Measurements from ENCODE around the gene DAP.
A peak's percentile ranks its signal among the peaks of the same experiment; 100 is the strongest.

DAP gene

DNA sequence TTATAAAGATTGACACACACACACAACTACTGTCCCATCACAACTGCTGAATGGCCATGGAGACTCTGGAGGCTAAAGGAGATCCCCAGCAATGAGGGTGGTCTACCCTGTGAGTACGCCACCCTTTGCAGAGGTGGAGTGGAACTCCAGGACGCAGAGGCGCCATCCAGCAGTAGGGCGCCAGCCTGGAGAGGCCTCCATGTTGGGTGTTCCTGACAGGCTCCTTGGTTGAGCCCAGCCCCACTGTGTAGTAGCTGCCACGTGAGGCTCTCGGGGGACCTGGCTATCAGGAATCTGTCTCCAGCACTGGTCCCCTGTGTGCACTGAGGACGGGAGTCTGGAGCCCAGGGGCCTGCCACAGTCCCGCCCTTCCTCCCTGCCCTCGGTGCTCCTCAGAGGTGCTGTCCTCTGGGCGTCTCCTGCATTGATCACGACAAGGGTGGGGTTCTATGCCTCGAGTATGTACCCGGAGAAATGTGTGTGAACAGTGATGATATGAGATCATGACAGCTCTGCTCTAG, 72.3 kb downstream of the DAP start:
- DNase-seq: no peak

DNA sequence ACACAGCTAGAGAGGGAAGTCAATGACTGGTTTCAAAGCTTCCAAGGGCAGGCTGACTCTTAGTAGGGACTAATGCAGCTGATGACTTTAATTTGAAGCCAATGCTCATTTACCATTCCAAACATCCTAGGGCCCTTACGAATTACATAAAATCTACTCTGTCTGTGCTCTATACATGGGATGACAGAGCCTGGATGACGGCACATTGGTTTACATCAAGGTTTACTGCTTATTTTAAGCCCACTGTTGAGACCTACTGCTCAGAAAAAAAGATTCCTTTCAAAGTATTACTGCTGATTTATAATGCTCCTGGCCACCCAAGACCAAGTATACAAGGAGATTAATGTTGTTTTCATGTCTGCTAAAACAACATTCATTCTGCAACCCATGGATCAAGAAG, 74.1 kb downstream of the DAP start:
- no peak for DNase-seq

DNA sequence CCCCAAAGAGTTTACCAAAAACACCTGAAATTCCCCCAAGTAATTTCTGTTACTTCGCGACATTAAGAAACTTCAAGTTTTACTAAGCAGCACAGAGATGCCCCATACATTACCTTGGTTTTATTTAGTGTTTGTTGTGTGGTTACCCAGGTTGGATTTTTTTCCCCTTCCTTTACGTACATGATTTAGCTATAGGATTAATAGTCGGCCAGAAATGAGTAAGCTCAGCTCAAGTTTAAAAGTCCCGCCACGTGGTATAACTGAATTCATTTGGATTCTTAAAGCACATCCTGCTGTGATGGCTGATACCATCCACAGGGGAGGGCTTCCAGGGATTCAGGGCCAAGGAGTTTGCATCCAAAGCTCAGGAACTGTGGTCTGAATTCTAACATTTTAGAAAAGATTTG, 75.9 kb downstream of the DAP start:
- no peak for DNase-seq

DNA sequence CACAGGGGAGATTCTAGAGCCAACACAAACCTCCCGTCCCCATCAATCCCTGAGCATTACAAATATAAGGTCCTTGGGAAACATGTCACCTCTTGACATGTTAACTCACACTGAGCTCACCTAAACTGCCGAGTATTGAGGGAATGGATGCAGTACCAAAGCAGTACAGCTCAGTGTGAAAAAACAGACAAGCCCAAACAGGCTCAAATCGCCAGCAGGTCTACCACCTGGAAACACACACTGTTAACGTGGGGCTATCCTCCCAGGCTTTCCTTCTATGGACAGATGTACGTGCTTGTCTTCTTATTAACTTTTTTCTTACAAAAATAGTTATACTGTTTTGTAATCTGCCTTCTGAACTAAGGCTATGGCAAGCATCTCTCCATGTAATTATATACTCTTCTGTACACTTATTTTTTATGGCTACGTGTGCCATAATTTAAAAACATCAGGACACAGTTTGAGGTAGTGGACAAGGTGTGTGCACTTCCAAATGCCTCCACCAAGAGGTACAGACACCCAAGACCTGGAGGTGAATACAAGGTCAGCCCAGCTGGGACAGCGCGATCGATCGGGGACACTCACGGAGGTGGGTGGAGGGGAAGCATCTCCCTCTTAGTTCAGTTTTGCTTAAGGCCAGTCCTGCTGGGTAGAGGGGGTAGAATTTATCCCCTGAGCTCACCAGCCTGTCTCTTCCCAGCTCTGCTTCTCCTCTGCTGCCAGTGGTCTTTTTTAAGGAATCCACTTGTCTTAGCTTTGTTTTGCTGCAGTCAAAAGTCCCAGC, 76.5 kb downstream of the DAP start:
- DNase-seq: no peak

DNA sequence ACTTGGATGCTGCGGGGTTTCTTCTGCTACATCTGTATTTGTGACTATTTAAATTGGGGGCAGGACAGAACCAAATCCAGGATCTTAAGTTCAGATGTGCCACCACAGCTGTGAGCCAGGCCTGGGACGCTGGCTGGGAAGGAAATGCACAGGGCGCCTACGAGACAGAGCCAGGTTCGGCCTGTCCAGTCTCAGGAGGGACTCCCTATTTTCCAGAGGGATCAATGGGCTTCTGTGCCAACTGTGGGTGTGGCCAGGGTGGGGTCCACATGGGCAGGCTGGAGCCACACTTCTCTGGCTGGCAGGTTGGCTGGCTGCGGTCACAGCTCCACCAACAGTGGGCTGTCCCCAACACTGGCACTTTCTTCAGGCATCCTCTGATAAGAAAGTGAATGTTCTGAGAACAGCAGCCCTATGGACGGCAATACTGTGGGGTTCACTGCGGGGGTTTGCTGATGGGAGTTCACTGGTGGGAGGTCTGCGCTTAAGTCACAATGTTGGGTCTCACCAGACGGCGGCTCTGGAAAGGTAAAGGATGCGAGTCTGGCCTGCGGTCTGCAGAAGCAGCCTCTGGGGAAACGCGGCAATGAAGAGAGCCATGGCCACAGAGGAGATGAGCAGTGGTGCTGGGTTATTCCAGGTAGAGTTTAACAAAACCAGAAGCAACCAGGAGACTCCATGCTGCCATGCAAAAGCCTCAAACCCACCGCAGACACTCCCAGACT, 78.1 kb downstream of the DAP start:
- no peak for DNase-seq

DNA sequence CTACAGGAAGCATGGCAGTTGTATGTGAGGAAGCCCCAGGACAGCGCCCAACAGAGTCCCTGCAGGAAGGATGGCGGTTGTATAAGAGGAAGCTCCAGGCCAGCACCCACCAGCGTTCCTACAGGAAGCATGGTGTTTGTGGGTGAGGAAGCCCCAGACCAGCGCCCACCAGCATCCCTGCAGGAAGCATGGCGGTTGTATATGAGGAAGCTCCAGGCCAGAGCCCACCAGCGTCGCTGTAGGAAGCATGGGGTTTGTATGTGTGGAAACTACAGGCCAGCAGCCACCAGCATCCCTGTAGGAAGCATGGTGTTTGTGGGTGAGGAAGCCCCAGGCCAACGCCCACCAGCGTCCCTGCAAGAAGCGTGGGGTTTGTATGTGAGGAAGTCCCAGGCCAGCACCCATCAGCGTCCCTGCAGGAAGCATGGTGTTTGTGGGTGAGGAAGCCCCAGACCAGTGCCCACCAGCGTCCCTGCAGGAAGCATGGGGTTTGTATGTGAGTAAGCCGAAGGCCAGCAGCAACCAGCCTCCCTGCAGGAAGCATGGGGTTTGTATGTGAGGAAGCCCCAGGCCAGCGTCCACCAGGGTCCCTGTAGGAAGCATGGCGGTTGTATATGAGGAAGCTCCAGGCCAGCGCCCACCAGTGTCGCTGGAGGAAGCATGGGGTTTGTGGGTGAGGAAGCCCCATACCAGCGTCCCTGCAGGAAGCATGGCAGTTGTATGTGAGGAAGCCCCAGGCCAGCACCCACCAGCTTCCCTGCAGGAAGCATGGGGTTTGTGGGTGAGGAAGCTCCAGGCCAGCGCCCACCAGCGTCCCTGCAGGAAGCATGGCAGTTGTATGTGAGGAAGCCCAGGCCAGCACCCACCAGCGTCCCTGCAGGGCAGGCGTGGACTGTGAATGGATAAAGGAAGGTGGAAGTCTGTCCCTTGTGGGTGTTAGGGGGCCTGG, 79.0 kb downstream of the DAP start:
- DNase-seq: no peak

DNA sequence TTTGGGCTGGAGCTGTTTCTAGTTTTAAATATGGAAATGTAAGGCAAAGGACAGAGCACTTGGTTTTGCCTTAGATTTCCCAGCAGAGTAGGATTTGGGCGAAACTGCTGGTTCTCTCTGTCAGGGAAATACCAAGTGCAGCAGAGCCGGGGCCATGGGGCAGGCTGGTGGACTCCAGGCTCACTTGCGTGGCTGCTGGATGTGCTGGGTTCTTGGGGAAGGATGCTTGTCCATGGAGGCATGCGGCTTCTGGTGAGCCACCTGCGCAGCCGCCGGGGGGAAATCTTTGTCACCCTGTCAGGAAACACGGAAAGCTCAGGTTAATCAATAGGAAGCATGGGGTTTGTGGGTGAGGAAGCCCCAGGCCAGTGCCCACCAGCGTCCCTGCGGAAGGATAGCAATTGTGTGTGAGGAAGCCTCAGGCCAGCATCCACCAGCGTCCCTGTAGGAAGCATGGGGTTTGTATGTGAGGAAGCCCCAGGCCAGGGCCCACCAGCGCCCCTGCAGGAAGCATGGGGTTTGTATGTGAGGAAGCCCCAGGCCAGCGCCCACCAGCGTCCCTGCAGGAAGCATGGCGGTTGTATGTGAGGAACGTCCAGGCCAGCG, 80.1 kb downstream of the DAP start:
- no peak for DNase-seq

DNA sequence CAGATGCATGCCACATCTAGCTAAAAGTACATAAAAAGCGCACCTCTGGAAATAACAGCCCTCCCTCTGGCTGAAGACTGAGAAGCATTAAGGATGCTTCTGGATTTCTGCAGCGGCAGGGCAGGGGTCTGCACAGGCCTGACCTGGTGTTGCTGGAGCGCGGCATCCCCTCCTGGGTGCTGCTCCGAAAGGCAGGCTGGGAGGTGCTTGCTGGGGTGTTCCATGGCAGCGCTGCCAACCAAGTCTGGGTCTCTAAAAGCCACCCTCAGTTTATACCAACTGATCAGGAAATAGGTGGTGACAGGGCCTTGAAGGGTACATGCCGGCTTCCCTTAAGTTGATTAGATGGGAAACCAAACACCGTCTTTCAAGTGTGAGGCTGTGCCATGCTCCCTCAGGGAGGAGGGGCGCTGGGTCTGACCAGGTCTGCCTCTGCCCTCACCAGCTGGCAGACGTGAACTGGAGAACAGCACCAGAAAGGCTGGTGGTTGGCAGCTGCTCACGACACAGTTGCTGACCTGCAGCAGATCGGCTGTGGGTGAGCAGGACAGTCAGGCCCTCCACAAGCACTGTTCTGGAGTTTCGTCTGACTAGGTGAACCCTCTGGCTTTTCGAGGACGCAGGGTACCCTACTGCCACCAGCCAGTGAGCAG, 81.6 kb downstream of the DAP start:
- DNase-seq: no peak

DNA sequence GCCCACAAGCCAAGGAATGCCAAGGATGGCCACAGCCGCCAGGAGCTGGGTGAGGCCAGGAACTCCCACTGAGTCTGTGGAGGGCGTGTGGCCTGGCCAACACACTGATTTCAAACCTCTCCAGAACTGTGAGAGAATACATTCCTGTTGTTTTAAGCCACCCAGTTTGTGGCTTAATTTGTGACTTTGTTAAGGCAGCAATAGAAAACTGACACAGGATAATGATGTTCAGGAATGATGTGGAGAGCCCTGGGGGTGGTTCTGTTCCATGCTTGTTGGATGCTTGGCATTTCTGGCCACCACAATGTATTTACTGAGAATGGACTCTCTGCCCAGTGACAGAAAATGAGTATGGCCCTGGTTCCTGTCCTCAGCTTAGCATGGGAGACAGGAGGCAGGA, 82.8 kb downstream of the DAP start:
- DNase-seq: peak; percentile 54

DNA sequence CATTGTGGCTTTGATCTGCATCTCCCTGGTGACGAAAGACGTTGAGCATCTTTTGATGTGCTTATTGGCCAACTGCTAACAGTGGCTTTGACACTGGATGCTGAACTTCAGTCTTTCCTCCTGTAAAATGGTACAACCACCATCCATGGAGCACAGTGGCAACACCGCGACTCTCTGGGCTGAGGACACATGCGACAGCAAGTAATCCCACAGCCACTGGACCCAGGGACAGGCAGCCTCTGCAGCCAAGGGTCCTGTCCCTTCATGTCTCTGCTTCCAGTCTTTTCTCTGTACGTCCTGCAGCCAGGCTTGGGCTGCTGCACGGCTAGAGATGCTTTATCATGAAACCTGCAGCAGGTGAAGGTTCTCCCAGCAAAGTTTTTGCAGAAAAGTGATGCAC, 83.5 kb downstream of the DAP start:
- DNase-seq: no peak

DNA sequence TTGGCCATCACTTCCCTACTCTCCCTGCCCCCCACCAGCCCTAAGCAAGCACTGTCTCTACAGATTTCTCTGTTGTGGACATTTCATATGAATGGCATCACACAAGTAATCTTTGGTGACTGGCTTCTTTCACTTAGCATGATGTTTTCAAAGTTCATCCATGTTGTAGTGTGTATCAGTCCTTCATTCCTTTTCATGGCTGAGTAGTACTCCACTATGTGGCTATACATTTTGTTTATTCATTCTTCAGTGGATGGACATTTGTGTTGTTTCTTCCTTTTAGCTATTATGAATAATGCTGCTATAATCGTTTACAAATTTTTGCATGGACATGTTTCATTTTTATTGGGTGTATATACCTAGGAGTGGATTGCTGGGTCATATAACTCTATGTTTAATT, 84.1 kb downstream of the DAP start:
- DNase-seq: no peak

DNA sequence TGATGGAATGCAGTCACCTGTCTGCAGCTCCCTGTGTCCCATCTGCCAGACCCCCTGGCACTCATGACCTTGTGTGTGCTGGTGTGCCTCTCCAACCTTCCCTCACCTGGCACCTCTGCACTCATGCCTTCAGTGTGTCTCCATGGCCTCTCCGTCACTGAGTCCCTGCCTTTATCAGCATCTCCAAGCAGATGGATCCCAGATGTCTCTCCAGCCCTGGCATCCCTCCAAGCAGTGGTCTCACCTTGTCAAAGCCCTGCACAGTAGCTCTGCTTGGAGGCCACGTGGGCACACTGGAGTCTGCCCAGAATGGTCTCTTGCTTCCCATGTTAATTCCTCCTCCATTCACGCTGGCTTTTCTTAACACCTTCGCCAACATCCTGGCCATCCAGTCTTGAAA, 84.8 kb downstream of the DAP start:
- DNase-seq: peak; percentile 23

DNA sequence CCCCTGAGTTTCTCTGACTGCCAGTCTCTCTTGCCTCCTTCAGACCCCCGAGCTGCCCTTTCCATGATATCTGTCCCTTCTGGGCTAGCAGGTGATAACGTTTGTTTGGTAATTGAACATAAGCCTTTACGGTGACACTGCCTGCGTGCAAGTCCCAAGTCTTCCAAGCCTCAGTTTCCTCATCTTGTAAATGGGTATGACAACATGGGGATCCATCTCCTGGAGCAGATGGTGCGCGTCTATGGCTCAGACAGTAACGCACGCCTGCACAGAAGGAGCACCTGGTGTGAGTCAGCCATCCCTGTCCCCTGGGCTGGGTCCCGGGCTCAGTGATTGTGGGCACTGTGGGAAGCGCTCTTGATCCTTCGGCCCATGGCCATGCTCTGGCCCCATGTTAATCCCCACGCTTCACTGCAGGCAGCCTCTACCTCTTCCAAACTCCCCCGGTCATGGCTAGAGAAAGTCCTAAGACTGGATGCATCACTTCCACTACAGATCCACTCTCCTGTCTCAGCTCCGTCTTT, 85.8 kb downstream of the DAP start:
- DNase-seq: no peak

DNA sequence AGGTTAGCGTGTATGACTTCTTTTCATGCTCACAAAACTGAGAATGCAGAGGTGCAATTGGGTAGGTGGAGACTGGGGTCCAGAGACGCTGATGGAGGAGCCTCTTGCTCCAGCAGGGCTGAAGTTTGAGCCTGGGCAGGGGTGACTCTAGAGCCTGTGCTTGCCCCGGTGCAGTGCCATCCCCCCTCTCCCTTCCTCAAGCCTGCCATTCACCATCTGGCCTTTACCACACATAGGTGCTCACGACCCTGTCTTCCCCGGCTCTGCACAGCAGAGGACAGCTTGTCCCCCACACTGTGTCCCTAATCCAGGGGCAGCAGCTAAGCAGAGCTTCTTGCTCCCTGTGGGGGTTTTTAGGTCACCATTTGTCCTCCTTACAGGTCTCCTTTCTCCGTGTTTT, 86.5 kb downstream of the DAP start:
- no peak for DNase-seq

DNA sequence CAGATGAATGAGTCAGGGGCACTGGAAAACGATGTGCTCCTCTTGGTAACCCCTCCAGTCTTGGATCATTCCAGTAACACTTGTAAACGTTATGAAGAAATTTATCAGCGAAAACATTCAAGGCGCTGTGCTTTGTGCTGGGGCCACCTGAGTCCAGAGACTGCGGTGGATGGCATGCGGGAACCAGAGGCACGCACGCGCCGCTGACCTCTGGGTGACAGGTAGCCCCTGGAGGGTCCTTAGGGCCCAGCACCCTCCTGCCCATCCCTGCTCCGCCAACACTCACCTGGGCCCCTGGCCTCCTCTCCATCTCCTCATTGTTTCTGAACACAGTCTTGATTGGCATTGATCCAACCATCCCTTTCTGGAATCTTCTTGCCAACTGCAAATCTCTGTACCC, 86.9 kb downstream of the DAP start:
- no peak for DNase-seq

DNA sequence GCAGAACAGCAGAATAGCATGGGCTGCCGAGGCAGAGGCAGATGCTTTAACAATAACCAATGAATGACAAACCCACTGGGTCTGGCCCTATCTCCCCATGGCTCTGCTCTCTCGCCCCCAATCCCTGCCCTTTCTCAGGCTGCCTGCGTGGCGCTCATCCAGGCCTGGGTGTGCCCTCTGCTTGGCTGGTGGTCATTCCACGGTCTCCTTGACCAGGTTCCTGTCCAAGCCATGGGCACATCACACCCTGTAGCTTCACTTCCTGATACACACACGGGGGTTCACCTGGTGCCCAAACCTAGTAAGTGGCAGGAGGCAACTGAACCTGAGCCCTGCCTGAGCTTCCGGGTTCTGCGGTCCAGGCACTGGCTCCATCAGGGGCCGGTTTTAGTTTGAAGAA, 87.6 kb downstream of the DAP start:
- no peak for DNase-seq

DNA sequence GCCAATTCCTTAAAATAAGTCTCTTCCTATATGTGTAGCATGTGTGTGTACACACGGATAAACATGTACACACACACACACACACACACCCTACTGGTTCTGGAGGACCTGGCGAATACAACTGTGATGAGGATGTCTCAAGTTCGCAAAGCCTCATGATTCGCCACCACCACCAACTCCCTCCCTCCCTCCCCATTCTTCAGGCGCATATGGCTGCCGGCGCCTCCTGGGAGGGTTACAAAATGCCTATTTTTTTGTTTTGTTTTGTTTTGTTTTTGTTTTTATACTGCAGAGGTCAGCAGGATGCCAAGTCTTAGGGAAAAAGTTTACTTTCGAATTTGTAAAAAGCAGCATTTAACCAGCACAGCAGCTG, 88.0 kb downstream of the DAP start:
- DNase-seq: no peak

DNA sequence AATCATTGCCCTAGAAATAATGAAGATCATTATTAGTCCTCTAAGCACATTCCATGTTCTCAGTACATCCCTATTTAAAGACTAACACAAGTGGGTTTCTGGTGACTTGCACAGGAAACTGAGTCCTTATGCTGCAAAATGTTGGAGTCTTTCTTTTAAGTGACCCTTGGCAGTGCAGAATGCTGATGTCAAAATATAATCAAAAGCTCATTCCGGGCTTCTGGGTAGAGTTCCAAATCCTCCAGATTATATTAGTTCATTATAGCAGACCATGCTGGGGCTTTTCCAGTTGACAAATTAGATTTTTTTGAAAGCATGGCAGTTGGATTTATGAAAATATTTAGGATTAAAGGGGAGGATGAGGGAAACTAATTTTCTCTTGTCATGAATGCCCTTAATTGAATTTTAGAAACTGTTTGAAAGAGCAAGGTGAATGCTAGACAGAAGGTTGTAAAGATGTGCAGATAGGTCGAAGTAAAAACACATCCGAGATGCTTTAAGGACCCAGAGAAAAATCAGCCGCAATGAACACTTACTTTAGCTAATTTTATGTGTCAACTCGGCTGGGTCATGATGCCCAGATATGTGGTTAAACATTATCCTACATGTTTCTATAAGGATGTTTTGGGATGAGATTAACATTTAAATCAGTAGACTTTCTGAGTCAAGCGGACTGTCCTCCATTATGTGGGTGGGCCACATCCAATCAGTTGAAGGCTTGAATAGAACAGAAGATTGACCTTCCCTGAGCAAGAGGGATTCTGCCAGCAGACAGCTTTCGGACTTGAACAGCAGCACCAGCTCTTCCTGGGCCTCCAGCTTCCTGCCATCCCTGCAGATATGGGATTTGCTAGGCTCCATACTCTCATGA, 88.7 kb downstream of the DAP start:
- no peak for DNase-seq

DNA sequence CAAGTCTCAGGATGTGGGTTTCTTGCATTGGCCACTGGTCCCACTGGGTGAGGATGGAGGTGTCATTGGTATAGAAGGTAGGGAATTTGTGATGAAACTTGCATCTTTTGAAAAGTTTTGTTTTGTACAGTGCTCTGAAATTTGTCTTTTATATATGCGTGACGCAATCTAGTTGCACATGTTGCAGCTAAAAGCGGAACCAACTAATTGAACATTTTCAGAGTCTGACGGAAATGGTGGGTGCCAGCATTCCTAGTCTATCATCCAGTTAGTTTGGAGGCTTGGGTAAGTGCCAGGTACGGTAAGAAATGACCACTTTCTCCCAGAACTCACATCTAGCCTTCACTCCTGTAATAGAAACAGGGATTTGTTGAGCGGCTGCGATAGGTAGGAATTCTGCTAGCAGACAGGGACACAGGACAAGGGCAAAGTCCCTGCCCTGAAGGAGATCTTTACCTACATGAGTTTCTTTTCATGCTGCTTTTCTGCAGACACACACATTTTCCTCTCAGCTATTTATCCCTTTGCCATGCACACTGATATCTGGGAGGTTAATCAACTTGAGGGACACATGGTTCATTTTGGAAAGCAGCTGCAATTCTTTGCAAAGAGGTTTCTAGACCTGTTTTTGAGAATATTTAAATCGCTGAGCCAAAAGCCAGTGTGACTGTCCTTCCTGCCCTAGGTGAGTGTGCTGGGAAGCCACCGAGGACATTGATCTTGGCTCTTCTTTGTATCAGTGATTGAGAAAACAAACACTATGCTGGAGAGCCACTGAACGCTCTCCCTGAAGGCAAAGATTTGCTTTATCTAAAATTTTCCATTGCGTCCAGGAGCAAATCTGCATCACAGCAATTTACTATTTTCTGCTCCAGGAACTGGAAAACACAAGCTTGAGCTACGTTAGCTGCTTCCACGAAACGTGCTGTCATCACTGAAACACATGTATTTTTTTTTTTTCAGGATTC, 89.7 kb downstream of the DAP start:
- DNase-seq: peak; percentile 38

DNA sequence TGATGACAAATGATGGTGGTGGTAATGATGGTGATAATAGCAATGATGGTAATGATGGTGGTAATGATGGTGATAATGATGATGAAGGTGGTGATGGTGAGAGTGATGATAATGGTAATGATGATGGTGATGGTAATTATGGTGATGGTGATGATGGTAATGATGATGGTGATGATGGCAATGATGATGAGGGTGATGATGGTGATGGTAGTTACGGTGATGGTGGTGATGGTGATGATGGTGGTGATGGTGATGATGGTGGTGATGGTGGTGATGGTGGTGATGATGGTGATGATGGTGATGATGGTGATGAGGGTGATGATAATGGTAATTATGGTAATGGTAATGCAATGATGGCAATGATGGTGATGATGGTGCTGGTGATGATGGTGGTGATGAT, 91.1 kb downstream of the DAP start:
- DNase-seq: no peak
